A549 (cell line): ENCODE results near the gene PDLIM5.

ENCODE experiments used
- CBX2 ChIP-seq: fragments of 200-600 bp; sonication (generic); IDR thresholded peaks from 2 replicates; pipeline ENCODE4 v1.6.1; 2016; ENCODE audit warnings: low read depth, mild to moderate bottlenecking, borderline replicate concordance
- CTCF ChIP-seq: fragments of >200 bp; sonication (Bioruptor Twin); formaldehyde crosslinking; IDR thresholded peaks from 3 replicates; pipeline ENCODE4 v1.5.1; 2016
- EP300 ChIP-seq, 2 experiments: fragments of >200 bp; sonication (Bioruptor Twin); formaldehyde crosslinking; IDR thresholded peaks; 2 replicates in 1 of 2; 3 replicates in 1 of 2; pipeline ENCODE4 v1.6.1; 2016 to 2017
- KDM5A ChIP-seq: fragments of 200-600 bp; sonication (generic); IDR thresholded peaks from 2 replicates; pipeline ENCODE4 v1.6.1; 2016; ENCODE audit warnings: antibody characterized with exemption, mild to moderate bottlenecking
- MAX ChIP-seq: IDR thresholded peaks from 2 replicates; pipeline ENCODE4 v1.6.1; 2012
- PHF8 ChIP-seq: fragments of 200-600 bp; sonication (generic); IDR thresholded peaks from 2 replicates; pipeline ENCODE4 v1.6.1; 2016; ENCODE audit warnings: low read depth, mild to moderate bottlenecking, antibody characterized with exemption, moderate library complexity, borderline replicate concordance
- POLR2A ChIP-seq: IDR thresholded peaks from 2 replicates; pipeline ENCODE4 v1.6.1; 2012; ENCODE audit warnings: mild to moderate bottlenecking, low read length
- RAD21 ChIP-seq, 2 experiments: fragments of >200 bp in 1 of 2; sonication (Bioruptor Twin) in 1 of 2; formaldehyde crosslinking in 1 of 2; IDR thresholded peaks in 1 of 2; conservative IDR thresholded peaks in 1 of 2; 2 replicates in 1 of 2; 3 replicates in 1 of 2; pipeline ENCODE4 v1.6.1; 2012 to 2018; ENCODE audit warnings: inconsistent platforms in 1 of 2
- RARB ChIP-seq: fragments of 250-450 bp; sonication (Bioruptor Pico); IDR thresholded peaks from 2 replicates; pipeline ENCODE4 v1.8.0; 2021; ENCODE audit warnings: mild to moderate bottlenecking, moderate library complexity
- RFX5 ChIP-seq: fragments of 450-650 bp; IDR thresholded peaks from 2 replicates; pipeline ENCODE4 v1.7.1; 2014; ENCODE audit warnings: antibody characterized with exemption, mild to moderate bottlenecking, moderate library complexity
- SMC3 ChIP-seq: fragments of >200 bp; sonication (Bioruptor Twin); formaldehyde crosslinking; IDR thresholded peaks from 3 replicates; pipeline ENCODE4 v1.6.1; 2018; ENCODE audit warnings: inconsistent platforms
- TF ChIP-seq, protein P1 (sequence below): fragments of 450-650 bp; IDR thresholded peaks from 2 replicates; pipeline ENCODE4 v1.6.1; 2014; ENCODE audit warnings: antibody characterized with exemption
- TF ChIP-seq, protein P2 (sequence below): fragments of >200 bp; sonication (Bioruptor Twin); formaldehyde crosslinking; IDR thresholded peaks from 3 replicates; pipeline ENCODE4 v1.6.1; 2016

DNA sequence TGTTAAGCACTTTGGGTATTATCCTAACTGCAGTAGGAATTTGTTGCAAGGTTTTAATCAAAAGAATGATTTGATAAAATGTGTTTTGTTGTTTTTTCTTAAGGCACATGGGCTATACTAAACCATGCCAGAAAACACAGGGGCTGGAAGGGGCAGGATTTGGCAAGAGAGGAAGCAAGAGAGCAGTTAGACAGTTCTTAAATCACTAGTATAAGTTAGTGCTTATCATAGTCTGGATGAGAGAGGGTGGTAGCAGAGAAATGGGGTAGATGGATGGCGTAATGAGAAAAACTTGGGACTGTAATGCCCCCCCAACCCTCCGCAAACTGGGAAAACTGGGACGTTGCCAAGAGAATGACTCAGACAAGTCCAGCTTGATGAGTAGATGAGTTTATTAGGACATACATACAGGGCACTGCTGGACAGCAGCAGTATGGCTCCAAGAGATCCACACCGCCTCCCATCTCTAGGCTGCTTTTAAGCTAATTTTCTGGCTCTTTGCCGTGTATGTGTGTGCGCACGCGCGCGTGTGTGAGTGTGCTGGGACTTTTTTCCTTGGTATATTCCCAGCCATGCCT is 151.5 kb downstream of the PDLIM5 start:
- TF ChIP-seq RAD21 (conservative IDR thresholded peaks at IDR 0.05 in 1 of 2, IDR thresholded peaks at IDR 0.05 in 1 of 2), result no peak
- no peak for TF ChIP-seq RFX5
- TF ChIP-seq EP300 (IDR thresholded peaks at IDR 0.05), result no peak
- TF ChIP-seq CTCF, result no peak
- TF ChIP-seq MAX, result no peak
- TF ChIP-seq, protein P1, sequence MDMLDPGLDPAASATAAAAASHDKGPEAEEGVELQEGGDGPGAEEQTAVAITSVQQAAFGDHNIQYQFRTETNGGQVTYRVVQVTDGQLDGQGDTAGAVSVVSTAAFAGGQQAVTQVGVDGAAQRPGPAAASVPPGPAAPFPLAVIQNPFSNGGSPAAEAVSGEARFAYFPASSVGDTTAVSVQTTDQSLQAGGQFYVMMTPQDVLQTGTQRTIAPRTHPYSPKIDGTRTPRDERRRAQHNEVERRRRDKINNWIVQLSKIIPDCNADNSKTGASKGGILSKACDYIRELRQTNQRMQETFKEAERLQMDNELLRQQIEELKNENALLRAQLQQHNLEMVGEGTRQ, result no peak
- no peak for TF ChIP-seq PHF8
- TF ChIP-seq POLR2A, result no peak
- no peak for TF ChIP-seq SMC3
- TF ChIP-seq RARB (CRISPR knock-in tag), result no peak
- TF ChIP-seq, protein P2, sequence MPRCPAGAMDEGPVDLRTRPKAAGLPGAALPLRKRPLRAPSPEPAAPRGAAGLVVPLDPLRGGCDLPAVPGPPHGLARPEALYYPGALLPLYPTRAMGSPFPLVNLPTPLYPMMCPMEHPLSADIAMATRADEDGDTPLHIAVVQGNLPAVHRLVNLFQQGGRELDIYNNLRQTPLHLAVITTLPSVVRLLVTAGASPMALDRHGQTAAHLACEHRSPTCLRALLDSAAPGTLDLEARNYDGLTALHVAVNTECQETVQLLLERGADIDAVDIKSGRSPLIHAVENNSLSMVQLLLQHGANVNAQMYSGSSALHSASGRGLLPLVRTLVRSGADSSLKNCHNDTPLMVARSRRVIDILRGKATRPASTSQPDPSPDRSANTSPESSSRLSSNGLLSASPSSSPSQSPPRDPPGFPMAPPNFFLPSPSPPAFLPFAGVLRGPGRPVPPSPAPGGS, result no peak
- no peak for TF ChIP-seq KDM5A
- TF ChIP-seq CBX2, result no peak
